Embryonic facial prominence (tissue), 1 donor: ENCODE results near the gene NOC4L.

ENCODE experiments used
- DNase-seq: peaks from one replicate; pipeline ENCODE4 v3.0.0-alpha.2; 2016; ENCODE audit errors: extremely low spot score

NOC4L gene

DNA sequence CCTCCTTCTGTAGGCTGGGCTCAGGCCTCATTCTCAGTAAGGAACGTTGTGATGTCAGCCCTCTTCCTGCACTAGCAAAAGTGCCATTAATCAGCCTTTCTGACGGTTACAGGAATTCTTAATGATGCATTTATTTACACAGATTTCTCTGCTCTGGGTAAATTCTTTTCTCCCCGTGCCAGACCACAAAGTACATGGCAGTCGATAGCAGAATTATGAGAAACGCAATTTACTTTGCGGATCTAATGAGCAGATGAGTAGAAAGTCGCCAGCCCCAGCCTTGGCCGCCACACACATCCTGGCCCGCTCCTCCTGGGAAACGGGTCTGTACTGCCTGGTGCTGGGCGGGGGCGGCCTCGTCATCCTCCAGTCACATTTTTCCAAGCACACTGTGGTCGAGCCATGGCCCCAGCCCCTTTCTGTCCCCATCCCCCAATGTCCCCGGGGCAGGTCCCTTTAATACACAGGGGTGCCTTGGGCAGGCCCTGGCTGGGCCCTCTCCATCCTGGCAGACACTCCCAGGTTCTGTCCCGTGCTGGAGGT, 25.9 kb downstream of the NOC4L start:
- DNase-seq, result no peak

DNA sequence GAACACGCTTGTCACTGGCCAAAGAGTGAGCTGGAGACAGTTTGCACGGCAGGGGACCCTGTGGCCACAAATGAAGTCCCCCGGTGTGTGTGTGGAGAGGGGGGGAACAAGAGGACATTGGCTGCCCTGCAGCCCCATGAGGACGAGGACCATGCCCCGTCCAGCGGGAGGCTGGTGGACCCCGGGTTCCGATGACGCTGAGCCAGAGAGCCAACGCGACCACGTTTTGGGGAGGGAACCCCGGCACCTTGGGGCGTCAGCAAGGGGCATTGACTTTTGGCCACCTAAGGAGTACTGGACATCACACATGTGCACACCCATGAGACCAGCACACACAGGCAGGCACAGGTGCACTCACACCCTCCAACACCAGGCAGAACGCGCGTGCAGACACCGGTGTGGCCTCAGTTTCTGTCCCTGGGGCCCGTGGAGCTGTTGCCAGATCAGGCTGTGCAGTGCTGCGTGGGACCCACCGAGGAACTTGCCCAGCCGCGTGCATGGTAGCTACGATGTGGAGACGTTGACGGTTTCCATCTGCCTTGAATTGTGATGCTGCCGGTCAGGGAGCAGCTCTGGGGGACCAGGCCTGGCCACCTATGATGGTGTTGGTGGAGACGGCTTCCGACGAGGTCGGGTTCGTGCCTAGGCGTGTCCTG, 26.5 kb downstream of the NOC4L start:
- no peak for DNase-seq

DNA sequence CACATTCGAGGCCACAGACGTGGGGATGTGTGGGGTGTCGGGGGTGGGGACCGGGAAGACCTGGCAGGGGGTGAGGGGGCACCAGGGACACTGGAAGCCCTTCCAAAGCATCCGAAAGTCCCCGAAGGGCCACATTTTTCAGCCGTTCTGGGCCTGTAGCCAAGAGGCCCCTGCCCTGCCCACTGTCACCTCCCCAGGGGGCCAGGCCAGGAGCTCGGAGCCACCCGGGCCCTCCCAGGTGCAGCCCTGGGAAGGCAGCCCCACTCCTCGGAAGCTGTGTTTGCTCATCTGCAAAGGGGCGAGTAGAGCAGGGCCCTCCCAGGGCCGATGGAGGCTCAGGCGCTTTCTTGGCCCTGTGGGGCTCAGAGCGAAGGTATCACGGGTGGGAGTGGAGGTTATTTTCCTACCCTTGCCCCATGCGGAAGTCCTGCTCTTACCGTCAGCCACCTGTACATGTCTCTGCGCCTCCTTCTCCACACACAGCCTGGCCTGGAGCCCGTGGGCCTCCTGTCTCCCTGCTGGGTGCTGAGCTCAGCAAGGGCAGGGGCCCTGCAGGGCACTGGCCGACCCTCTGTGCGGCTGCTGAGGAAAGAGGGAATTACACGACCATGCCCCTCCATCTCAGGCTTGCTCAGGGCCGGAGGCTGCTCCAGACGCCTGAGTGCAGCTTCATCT, 27.2 kb downstream of the NOC4L start:
- no peak for DNase-seq

DNA sequence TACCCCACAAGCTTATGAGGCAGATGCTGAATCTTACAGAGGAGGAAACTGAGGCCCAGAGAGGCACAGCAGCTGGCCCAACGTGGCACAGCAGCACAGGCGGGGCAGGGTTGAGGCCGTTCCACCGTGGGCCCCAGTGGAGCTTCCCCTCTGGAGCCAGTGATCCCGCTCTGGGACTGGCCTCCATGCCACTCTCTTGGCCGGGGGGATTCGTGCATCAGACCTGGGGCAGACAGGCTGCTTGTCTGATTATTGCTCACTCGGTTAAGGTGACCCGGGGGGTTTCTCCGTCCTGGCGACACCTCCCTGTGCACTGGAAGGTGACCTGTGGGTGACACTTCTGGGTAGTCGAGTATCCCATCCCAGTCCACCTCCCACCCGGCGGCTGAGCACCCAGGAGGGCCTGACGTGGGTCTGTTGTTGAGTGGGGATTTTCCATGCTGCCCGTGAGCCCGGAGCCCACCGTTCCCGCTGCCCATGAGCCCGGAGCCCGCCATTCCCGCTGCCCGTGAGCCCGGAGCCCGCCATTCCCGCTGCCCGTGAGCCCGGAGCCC, 27.8 kb downstream of the NOC4L start:
- DNase-seq, result no peak

DNA sequence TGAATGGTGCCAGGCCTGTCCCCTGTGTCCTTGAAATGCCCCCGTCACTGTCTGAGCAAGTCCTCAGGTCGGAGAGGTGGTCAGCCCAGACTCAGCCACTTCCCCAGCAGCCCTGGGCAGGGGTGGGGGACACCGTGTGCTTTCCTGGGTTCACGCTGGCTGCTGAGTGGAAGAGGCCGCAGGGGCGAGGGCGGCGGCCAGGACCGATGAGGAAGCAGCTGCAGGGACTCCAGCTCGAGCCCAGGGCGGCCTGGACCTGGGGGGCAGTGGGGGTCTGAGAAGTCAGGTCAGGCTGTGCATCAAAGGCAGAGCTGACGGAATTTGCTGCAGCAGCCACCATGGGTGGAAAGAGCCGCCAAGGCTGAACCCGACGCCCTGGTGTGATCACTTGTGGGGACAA, 28.4 kb downstream of the NOC4L start:
- no peak for DNase-seq

DNA sequence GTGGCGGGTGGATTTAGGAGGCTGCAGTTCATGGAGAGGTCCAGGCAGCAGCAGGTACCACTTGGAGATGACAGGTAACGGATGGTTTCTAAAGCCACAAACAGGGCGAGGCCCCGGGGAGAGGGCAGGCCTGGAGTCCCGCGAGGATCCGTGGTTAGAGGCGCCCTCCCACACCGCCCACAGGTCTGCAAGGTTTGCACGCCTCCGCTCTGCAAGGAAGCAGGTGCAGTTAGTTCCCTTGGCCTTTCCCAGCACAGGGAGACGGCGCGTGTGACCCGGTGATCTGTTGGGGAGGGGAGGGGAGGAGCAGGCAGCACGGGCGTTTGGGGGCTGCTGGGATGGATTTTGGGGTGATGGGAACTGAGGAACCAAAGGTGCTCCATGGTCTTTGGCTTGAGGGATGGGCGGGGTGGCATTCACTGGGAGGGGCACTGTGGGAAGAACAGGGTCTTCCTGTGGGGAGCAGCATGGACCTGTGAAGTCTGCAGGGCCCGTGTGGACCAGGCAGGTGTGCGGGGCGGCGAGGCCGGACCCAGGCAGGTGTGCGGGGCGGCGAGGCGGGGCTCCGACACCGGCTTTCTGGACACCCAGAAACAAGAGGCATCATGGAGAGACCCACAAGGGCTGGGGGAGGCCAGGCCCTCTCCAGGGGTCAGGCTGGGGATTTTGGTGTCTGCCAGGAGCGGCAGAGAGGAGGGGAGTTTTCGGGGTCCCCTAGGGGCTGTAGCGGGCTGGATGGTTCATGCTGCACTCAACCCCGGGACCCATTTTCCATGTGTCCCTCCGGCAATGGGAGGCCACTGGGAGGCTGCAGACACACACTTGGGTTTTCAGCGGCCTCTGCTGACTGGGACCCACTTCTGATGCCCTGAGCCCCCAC, 29.1 kb downstream of the NOC4L start:
- DNase-seq, result no peak

DNA sequence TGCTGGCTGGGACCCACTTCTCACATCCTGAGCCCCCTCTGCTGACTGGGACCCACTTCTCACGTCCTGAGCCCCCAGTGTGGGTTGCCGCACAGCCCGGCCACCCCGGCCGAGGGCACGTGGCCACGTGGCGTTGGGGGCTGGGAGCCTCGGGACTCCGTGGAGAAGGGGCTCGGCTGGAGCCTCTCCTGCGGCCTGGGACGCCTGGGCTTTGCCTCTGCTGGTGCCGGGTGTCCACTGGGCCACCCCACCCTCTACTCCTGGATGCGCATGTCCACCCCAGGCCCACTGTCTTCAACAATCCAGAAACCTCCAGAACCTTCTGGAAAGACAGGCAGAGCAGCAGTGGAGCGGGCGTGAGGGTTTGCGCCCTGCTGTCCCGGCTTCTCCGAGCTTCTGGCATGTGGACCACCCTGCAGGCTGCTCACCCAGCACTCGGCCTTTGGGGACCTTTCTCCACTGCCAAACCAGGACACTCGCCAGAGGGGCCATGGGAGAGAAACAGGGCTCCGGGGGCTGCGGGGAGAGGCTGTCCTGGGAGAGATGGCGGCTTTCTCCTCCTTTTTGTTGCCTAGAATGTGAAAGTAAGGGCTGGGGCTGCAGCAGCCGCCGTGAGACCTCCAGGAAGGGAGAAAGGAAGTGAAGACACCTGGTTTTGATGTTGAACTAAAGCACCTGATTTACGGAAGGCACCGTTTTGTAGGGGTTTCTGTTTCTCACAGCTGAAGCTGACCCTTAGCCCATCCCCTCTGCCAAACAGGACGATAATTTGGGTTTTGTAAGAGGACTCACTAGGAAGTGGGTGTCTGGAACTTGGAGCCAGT, 30.0 kb downstream of the NOC4L start:
- DNase-seq, result no peak

DNA sequence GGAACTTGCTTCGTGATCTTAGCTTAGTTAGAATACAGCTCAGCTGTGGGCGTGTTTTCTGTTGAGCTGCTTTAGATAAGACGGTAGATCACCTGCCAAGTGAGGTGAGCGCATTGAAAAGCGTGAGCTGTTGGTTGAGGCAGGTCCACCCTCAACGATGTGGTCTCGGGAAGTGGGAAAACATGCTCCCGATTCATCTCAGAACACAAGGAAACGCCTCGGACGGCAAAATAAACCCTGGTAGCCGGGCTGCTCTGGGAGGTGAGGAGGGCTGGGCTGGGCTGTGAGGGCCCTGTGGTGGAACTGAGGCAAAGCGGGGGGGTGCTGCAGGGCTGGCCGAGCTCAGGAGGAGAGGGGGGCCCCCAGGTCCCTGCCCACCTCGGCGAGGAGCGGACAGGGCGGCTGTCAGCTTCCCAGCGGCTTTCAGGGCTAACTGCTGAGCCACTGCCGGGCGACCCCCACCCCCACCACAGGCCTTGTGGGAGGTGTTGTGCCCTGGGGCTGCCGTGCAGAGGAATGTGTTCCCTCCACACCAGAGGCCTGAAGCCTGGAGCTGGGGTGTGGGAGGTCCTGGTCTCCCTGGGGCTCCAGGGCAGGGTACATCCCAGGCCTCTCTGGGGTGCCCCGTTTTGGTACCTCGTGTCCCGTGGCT, 30.7 kb downstream of the NOC4L start:
- no peak for DNase-seq

DNA sequence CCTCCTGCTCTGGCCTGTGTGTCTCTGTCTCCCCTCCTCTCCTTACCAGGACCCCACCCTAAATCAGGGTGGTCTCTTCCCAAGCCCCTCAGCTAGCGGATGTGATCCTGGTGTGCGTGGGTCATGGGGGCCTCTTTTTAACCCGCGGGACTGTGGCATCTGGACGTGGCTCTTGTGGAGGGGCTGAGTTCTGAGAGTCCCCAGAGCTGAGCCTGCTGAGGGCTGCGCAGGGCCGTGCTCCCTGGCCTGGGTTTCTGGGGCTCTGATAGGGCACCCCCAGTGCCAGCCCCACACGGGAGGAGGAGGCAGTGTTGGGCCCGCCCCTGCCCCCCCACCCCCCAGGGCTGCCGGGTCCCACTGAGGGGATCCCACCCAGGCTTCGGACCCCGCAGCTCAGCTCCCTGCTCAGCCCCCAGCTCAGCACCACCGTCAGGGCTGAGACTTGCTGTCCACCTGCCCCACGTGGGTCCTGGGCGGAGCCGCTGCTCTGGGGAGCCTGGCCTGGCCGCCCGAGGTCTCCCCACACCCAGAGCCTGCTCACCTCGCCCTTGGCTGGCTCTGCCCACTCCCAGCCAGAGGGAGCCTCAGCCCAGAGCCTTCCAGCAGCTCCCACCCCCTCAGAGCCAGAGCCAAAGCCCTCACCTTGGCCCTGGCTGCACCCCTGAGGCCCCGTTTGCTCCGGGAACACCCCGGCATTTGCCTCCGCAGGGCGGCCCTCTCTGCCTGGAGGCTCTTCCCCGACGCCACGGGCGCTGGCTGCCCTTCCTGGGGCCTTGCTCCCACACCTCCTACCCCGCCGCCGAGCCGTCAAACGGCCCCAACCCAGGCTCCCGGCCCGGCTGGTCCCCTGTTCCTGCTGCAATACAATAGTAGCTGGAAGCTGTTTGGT, 31.5 kb downstream of the NOC4L start:
- DNase-seq, result no peak

DNA sequence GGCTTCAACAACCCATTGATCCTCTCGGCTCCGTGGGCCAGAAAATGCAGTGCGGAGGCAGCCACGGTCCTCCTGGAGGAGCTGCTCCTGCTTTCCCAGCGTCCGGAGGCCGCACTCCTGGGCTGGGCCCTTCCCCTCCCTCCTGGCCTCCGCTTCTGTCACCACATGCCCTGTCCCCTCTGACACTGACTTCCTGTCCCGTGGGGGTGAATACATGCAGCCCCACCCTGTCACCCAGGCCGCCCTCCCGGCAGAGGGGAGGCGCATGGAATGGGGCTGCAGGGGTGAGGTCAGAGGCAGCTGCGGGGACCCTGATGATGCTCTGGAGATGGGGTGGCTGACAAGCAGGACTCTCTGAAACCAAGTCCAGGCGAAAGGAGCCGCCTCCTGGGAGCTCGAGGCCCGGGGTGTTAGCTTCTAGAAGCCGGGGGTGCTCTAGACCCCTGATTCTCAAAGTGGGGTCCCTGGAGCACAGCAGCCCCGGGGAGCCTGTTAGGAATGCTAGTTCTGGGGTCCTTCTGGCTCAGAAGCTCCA, 32.2 kb downstream of the NOC4L start:
- DNase-seq, result no peak

DNA sequence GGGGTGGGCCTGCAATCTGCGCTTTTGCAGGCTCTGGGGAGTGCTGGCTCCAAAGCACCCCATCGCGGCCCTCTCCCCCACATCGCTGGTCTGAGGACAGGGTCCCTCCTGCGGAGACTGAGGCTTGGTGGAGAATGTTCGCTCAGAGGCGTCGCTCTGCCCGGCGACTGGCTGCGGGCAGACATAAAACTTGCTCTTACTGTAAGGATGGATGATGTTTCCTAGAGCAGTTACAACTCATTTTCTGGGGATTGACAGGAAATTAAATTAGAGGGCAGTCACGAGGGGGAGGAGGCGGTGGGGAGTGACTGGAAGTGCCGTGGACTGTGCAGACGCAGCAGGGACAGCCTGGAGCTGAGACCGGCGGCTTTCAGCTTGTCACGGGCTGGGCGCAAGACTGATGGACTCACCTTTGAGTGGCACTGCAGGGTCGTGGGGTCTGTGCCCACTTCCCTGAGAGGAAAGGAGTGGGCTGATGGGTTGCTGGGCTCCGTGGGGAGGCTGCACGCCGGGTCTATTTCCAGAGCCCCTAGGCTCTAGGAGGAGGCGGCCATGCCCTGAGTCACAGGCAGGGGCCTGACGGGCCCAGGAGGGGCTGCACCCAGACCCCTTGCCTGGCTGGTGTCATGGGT, 32.8 kb downstream of the NOC4L start:
- DNase-seq, result no peak

DNA sequence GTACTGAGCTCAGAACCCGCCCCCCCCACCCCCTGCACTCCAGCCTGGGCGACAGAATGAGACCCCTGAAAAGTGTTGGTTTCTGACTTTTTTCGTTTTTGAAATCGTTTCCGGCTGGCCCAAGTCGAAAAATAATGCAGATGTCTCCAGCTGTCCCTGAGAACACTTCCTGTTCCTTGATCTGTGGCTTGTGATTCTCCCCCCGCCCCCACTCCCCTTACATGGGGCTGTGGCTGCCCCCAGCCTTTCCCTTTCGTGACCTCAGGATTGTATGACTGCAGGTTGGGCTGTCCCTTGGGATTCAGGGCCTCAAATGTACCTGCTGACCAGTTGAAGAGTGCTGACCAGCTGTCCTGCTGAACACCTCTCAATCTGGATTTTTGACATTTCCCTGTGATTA, 34.1 kb downstream of the NOC4L start:
- no peak for DNase-seq

DNA sequence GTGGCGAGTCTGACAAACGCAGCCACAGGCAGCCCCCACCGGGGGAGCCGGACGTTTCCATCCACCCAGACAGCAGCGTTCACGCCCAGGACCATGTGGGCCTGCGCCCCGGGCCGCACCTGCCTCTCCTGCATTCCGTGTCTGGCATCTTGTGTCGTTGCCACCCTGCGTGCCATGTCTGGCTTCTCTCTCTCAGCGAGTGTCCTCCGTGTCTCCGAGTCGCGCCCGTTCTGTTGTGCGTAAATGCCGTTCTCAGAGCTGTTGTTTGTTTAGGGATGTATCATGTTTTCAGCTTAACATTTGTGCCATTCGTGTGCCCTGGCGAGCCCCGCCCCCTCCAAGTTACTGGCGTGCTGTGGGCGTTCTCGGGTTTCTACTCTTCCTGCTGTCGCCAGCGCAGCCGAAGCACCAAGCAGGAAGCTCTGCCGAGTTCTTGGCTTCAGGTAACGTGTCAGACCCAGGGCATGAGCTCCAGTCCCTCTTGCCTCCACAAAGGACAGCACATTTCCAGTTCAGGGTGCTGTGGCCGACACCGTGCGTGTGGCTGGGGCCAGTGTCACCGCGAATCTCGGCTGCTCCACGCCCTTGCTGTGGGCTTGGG, 34.6 kb downstream of the NOC4L start:
- no peak for DNase-seq

DNA sequence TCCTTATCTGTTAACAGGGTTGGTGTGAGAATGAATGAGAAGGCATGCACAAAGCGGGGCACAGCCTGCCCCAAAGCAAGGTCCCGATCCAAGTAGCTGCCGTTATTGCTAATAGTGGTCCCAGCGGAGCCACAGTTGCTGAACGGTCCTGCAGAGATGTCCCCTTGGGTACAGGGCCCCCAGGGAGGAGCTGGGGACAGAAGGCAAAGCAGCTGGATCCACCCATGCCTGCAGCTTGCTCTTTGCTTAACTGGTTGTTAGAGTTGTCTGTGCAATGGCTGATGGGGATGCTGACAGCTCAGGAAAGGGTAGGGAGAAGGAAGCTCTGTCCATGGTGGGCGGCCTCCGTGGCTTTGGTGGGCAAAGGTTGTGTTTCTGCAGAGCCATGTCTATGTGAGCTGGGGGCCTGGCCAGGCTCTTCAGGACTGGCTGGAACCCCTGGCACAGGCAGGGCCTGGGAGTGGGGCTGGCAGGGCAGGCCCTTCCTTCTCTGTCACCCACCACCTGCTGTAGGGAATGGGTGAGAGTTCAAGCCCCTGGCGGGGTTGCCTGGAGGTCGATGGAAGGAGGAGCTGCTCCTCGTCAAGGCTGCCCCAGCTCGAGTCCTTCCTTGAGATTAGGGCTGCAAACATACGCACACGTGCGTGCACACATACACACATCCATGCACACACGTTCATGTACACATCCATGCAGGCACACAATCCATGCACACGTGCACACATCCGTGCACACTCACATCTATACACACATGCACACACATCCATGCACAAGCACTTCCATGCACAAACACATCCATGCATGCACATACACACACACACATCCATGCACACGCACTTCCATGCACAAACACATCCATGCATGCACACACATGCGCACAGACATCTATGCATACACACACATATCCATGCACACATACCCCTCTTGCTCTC, 35.4 kb downstream of the NOC4L start:
- DNase-seq, result no peak

DNA sequence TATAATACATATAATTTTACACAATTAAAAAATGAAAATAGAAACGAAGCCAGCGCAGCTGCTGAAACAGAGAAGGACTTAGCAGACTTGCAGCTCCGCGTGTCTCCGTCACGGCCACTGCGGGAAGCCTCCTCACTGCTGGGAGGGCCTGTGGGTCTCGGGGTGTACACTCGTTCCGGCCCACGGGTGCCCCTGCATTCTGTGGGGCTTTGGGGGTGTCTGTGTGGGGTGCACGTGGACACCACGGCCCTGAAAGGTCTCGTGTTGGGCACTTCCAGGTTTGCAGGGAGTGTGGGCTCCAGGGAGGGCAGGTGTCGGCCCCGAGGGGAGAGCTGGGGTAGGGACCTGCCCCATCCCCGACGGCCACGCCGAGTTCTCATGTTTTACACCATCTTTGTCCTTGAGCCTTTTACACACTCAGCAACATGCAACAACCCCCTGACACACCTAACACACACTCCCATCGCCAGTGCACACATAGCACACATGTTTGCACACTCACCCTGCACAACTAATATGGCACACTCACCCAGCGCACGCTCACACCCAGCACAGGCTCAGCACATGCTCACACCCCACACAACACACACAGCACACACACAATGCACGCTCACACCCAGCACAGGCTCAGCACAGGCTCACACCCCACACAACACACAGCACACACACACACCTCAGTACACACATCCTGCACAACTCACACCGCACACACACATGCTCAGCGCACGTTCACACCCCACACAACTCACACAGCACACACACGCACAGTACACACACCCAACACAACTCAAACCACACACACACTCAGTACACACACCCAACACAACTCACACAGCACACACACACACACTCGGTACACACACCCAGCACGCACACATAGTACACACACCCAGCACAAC, 36.6 kb downstream of the NOC4L start:
- DNase-seq, result no peak

DNA sequence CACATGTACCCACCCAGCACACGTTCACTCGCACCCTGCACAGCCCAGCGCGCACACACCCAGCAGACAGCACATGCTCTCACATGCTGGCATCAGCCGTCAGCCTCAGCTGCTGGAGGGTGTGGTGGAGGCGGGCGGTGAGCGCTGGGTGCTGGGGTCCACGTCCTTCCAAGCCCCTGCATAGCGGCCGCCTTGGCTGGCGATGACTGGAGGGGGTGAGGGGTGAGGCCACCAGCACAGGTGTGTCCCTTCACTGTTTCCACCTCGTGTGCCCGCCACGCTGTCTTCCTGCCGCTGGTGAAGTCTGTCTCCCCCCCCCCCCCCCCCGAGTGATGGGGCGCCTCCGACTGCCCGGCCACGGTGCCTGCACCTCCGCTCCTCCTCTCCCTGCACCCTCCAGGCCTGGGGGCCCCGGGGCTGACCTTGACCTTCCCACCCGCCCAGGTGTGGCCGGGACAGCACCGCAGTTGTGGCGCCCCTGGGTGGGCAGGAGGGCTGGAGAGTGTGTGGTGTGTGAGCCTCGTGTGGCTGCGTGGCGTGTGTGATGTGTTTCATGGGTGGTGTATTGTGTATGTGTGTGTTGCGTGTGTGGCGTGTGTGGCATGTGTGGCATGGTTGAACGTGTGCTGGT, 37.4 kb downstream of the NOC4L start:
- DNase-seq, result no peak
